HEK293 (cell line): ENCODE results near the gene MEOX2.

Source experiments
- CTCF ChIA-PET: fragments of 350-600 bp; formaldehyde crosslinking; extraction: SDS; loops from one replicate; lab custom pipeline; 2021; ENCODE audit warnings: antibody characterized with exemption; lab: Yijun Ruan, JAX
- POLR2A ChIA-PET: fragments of 300-600 bp; formaldehyde crosslinking; extraction: SDS; loops from one replicate; lab custom pipeline; 2020; ENCODE audit warnings: antibody characterized with exemption, inconsistent platforms; lab: Yijun Ruan, JAX
- H3K27ac ChIP-seq: fragments of 200-500 bp; sonication (Bioruptor generic); 2 replicates; pipeline ENCODE4 v1.5.1; 2014; ENCODE audit warnings: low read depth, low read length, control low read depth, inconsistent platforms; ENCODE audit errors: extremely low read depth
- H3K36me3 ChIP-seq, 2 experiments: fragments of 200-500 bp in 1 of 2; sonication (Bioruptor generic) in 1 of 2; 1 replicate in 1 of 2; 2 replicates in 1 of 2; pipeline ENCODE4 v1.5.1; 2014 to 2017; ENCODE audit warnings: inconsistent platforms in 2 of 2, low read length in 2 of 2; ENCODE audit not compliant: control insufficient read depth in 2 of 2, insufficient read depth in 1 of 2
- H3K4me1 ChIP-seq: fragments of 200-500 bp; sonication (Bioruptor generic); 2 replicates; pipeline ENCODE4 v1.5.1; 2014; ENCODE audit warnings: mild to moderate bottlenecking, low read length, inconsistent platforms; ENCODE audit not compliant: control insufficient read depth, insufficient read depth
- H3K4me3 ChIP-seq: 2 replicates; pipeline ENCODE4 v1.5.1; 2011; ENCODE audit warnings: low read depth, mild to moderate bottlenecking, control low read depth, low read length, moderate library complexity
- H3K9me3 ChIP-seq: fragments of 200-500 bp; sonication (Bioruptor generic); 2 replicates; pipeline ENCODE4 v1.5.1; 2014; ENCODE audit warnings: low read depth, low read length, inconsistent platforms; ENCODE audit not compliant: control insufficient read depth, insufficient read depth
- GLI2 ChIP-seq: fragments of 450-650 bp; formaldehyde crosslinking; IDR thresholded peaks from 2 replicates; pipeline ENCODE4; 2017; ENCODE audit warnings: missing biosample characterization, missing genetic modification characterization, low read depth, borderline replicate concordance
- HOXD13 ChIP-seq: sonication (generic); formaldehyde crosslinking; IDR thresholded peaks from 2 replicates; pipeline ENCODE4 v1.8.0; 2022; ENCODE audit warnings: missing genetic modification reagents, borderline replicate concordance
- KLF10 ChIP-seq: fragments of 450-650 bp; IDR thresholded peaks from 2 replicates; pipeline ENCODE4 v1.5.1; 2018; ENCODE audit warnings: missing biosample characterization, mild to moderate bottlenecking, missing genetic modification characterization
- WT1 ChIP-seq: fragments of 450-650 bp; formaldehyde crosslinking; IDR thresholded peaks from 2 replicates; pipeline ENCODE4 v1.5.1; 2016; ENCODE audit warnings: missing biosample characterization, missing genetic modification characterization
- ZBTB21 ChIP-seq: fragments of 450-650 bp; formaldehyde crosslinking; IDR thresholded peaks from 2 replicates; pipeline ENCODE4 v1.5.1; 2017; ENCODE audit warnings: missing biosample characterization, missing genetic modification characterization
- ZFP41 ChIP-seq: fragments of 450-650 bp; formaldehyde crosslinking; IDR thresholded peaks from 2 replicates; pipeline ENCODE4 v1.5.1; 2016; ENCODE audit warnings: missing biosample characterization, missing genetic modification characterization, borderline replicate concordance
- ZFP69B ChIP-seq: fragments of 450-650 bp; formaldehyde crosslinking; IDR thresholded peaks from 2 replicates; pipeline ENCODE4 v1.5.1; 2016; ENCODE audit warnings: missing biosample characterization, missing genetic modification characterization
- ZNF169 ChIP-seq: fragments of 450-650 bp; formaldehyde crosslinking; IDR thresholded peaks from 2 replicates; pipeline ENCODE4 v1.5.1; 2016; ENCODE audit warnings: missing biosample characterization, missing genetic modification characterization
- ZNF24 ChIP-seq: fragments of 450-650 bp; formaldehyde crosslinking; IDR thresholded peaks from 2 replicates; pipeline ENCODE4 v1.5.1; 2016; ENCODE audit warnings: missing biosample characterization, missing genetic modification characterization
- ZNF354C ChIP-seq: fragments of 450-650 bp; formaldehyde crosslinking; IDR thresholded peaks from 2 replicates; pipeline ENCODE4 v1.5.1; 2016; ENCODE audit warnings: missing biosample characterization, missing genetic modification characterization, low read depth, borderline replicate concordance
- ZNF366 ChIP-seq: fragments of 450-650 bp; formaldehyde crosslinking; conservative IDR thresholded peaks from 2 replicates; pipeline ENCODE4 v1.5.1; 2016; ENCODE audit warnings: missing biosample characterization, missing genetic modification characterization
- ZNF391 ChIP-seq: fragments of 450-650 bp; formaldehyde crosslinking; IDR thresholded peaks from 2 replicates; pipeline ENCODE4 v1.5.1; 2016; ENCODE audit warnings: low read depth, missing biosample characterization, missing genetic modification characterization, borderline replicate concordance
- ZNF404 ChIP-seq: fragments of 450-650 bp; formaldehyde crosslinking; IDR thresholded peaks from 2 replicates; pipeline ENCODE4 v1.5.1; 2017; ENCODE audit warnings: missing biosample characterization, missing genetic modification characterization
- ZNF624 ChIP-seq: fragments of 450-650 bp; formaldehyde crosslinking; IDR thresholded peaks from 2 replicates; pipeline ENCODE4 v1.5.1; 2017; ENCODE audit warnings: missing biosample characterization, missing genetic modification characterization
- ZNF626 ChIP-seq: fragments of 450-650 bp; sonication (Bioruptor Pico); formaldehyde crosslinking; IDR thresholded peaks from 2 replicates; pipeline ENCODE4 v1.5.1; 2018; ENCODE audit warnings: missing biosample characterization, missing genetic modification characterization, inconsistent platforms
- ZNF658 ChIP-seq: fragments of 450-650 bp; formaldehyde crosslinking; IDR thresholded peaks from 2 replicates; pipeline ENCODE4; 2016; ENCODE audit warnings: missing biosample characterization, missing genetic modification characterization
- ZNF660 ChIP-seq: fragments of 450-650 bp; IDR thresholded peaks from 2 replicates; pipeline ENCODE4 v1.5.1; 2018; ENCODE audit warnings: missing biosample characterization, mild to moderate bottlenecking, missing genetic modification characterization
- TF ChIP-seq, protein P1 (sequence below): fragments of 450-650 bp; formaldehyde crosslinking; IDR thresholded peaks from 2 replicates; pipeline ENCODE4 v1.5.1; 2016; ENCODE audit warnings: missing biosample characterization, missing genetic modification characterization
- TF ChIP-seq, protein P2 (sequence below): fragments of 450-650 bp; formaldehyde crosslinking; IDR thresholded peaks from 2 replicates; pipeline ENCODE4 v1.5.1; 2016; ENCODE audit warnings: missing biosample characterization, missing genetic modification characterization, borderline replicate concordance
- TF ChIP-seq, protein P3 (sequence below): fragments of 450-650 bp; formaldehyde crosslinking; conservative IDR thresholded peaks from 2 replicates; pipeline ENCODE4 v1.5.1; 2016; ENCODE audit warnings: low read depth, missing biosample characterization, missing genetic modification characterization

MEOX2 gene

DNA sequence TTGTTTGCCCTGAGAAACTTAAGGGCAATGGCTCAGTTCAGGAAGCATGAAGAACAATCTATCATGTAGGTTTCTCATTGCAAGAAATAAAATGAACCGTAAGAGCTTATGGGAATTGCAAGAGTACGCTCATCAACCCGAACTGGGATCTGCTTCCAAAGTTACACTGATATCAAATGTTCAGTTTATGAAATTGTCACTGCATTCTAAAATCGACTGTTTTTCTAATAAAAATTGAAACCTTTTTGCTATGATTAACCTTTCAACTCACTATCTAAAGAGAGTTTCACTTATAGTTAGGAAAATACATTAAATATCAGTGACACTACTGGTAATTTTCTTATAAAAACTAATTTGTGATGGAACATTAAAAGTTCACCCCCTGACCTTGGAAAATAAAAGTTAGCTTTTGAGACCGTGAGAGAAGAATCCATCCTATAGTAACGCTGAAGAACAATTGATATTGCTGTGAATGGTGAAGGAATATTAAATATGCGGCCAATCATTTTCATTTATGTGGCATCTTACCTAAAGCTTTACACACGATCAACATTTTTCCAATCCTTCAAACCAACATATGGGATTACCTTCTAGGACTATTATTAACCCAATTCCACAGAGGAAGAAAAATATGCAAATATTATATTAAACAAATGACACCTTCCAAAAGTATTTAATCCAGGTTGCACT, 2.2 kb downstream of the MEOX2 start:
- Histone ChIP-seq H3K9me3 (no peaks in the 10 kb centered on the region), H3K4me3 (no peak overlapping the region), H3K27ac (no peak overlapping the region)
- TF ChIP-seq ZNF354C (tag by site-specific recombination) (no peak), ZNF660 (tag by site-specific recombination) (no peak), ZNF404 (tag by site-specific recombination) (no peak), GLI2 (no peak), ZFP41 (tag by site-specific recombination) (no peak), ZNF366 (tag by site-specific recombination) (no peak), ZNF658 (tag by site-specific recombination) (no peak), ZNF24 (no peak)
- TF ChIP-seq, protein P1, sequence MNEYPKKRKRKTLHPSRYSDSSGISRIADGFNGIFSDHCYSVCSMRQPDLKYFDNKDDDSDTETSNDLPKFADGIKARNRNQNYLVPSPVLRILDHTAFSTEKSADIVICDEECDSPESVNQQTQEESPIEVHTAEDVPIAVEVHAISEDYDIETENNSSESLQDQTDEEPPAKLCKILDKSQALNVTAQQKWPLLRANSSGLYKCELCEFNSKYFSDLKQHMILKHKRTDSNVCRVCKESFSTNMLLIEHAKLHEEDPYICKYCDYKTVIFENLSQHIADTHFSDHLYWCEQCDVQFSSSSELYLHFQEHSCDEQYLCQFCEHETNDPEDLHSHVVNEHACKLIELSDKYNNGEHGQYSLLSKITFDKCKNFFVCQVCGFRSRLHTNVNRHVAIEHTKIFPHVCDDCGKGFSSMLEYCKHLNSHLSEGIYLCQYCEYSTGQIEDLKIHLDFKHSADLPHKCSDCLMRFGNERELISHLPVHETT (tag by site-specific recombination), result no peak
- TF ChIP-seq, protein P2, sequence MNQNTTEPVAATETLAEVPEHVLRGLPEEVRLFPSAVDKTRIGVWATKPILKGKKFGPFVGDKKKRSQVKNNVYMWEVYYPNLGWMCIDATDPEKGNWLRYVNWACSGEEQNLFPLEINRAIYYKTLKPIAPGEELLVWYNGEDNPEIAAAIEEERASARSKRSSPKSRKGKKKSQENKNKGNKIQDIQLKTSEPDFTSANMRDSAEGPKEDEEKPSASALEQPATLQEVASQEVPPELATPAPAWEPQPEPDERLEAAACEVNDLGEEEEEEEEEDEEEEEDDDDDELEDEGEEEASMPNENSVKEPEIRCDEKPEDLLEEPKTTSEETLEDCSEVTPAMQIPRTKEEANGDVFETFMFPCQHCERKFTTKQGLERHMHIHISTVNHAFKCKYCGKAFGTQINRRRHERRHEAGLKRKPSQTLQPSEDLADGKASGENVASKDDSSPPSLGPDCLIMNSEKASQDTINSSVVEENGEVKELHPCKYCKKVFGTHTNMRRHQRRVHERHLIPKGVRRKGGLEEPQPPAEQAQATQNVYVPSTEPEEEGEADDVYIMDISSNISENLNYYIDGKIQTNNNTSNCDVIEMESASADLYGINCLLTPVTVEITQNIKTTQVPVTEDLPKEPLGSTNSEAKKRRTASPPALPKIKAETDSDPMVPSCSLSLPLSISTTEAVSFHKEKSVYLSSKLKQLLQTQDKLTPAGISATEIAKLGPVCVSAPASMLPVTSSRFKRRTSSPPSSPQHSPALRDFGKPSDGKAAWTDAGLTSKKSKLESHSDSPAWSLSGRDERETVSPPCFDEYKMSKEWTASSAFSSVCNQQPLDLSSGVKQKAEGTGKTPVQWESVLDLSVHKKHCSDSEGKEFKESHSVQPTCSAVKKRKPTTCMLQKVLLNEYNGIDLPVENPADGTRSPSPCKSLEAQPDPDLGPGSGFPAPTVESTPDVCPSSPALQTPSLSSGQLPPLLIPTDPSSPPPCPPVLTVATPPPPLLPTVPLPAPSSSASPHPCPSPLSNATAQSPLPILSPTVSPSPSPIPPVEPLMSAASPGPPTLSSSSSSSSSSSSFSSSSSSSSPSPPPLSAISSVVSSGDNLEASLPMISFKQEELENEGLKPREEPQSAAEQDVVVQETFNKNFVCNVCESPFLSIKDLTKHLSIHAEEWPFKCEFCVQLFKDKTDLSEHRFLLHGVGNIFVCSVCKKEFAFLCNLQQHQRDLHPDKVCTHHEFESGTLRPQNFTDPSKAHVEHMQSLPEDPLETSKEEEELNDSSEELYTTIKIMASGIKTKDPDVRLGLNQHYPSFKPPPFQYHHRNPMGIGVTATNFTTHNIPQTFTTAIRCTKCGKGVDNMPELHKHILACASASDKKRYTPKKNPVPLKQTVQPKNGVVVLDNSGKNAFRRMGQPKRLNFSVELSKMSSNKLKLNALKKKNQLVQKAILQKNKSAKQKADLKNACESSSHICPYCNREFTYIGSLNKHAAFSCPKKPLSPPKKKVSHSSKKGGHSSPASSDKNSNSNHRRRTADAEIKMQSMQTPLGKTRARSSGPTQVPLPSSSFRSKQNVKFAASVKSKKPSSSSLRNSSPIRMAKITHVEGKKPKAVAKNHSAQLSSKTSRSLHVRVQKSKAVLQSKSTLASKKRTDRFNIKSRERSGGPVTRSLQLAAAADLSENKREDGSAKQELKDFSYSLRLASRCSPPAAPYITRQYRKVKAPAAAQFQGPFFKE (tag by site-specific recombination), result no peak
- TF ChIP-seq, all 188 proteins: peak for 0
- CTCF ChIA-PET, result interaction anchor here (0.5 to 0.9 kb wide), 2 partner anchors 37 to 847 kb away, joined by 3 read pairs; no protein-coding TSS in a partner anchor
- POLR2A ChIA-PET, result no interaction called here
- H3K36me3 ChIP-seq, result no peaks in the 10 kb centered on the region
- no peaks in the 10 kb centered on the region for H3K4me1 ChIP-seq

DNA sequence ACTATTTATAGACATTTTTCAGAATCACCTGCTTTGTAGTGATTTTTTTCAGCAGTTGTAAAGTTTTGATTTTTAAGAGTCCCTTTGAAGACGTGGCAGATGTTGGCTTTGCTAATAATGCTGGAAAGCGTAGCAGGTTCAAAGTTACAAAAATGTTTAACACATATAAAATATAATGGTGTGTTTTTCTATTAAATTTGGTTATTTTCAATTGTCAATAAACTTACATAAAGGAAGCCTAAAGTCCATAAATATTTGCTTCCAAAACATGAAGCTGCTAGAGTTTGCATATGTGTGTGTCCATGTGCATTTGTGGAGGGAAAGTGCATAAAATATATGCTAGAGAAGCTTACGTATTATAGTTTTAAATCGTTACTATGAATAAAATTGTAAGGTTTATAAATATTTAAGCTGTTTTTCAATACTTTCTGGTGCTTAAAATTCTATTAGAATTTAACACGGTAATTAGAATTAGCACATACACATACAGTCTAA, 3.7 kb downstream of the MEOX2 start:
- ChIA-PET CTCF (no interaction called here), POLR2A (no interaction called here)
- Histone ChIP-seq H3K4me3 (no peak overlapping the region), H3K4me1 (no peaks in the 10 kb centered on the region), H3K36me3 (no peaks in the 10 kb centered on the region), H3K9me3 (no peaks in the 10 kb centered on the region), H3K27ac (no peak overlapping the region)
- TF ChIP-seq ZNF391 (no peak), ZNF626 (no peak), ZBTB21 (tag by site-specific recombination) (no peak), ZNF624 (tag by site-specific recombination) (no peak), GLI2 (no peak)

DNA sequence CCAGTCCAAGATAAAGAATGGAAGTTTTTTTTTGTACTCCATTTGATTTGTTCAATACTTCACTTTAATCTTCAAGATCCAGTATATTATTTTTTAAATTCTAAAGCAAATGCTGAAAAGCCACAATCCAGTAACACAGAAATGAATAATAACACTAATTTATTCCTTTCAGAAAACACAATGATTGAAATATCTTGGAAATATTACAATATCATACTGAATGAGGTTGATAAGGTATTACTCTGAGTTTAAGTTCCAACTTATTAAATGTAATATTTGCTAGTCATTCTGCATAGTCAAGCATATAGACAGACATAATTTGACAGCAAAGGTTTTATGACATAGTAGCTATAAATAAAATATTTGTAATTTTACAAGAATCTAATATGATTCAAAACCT, 4.4 kb downstream of the MEOX2 start:
- POLR2A ChIA-PET, result no interaction called here
- no peaks in the 10 kb centered on the region for H3K4me1 ChIP-seq
- CTCF ChIA-PET, result interaction anchor here (0.9 kb wide), 1 partner anchor 135 kb away, joined by 3 read pairs; no protein-coding TSS in a partner anchor
- TF ChIP-seq ZNF169 (tag by site-specific recombination) (no peak), WT1 (tag by site-specific recombination) (no peak), KLF10 (no peak), ZFP69B (no peak), ZNF366 (tag by site-specific recombination) (no peak), HOXD13 (CRISPR knock-in tag) (no peak)
- TF ChIP-seq, protein P3, sequence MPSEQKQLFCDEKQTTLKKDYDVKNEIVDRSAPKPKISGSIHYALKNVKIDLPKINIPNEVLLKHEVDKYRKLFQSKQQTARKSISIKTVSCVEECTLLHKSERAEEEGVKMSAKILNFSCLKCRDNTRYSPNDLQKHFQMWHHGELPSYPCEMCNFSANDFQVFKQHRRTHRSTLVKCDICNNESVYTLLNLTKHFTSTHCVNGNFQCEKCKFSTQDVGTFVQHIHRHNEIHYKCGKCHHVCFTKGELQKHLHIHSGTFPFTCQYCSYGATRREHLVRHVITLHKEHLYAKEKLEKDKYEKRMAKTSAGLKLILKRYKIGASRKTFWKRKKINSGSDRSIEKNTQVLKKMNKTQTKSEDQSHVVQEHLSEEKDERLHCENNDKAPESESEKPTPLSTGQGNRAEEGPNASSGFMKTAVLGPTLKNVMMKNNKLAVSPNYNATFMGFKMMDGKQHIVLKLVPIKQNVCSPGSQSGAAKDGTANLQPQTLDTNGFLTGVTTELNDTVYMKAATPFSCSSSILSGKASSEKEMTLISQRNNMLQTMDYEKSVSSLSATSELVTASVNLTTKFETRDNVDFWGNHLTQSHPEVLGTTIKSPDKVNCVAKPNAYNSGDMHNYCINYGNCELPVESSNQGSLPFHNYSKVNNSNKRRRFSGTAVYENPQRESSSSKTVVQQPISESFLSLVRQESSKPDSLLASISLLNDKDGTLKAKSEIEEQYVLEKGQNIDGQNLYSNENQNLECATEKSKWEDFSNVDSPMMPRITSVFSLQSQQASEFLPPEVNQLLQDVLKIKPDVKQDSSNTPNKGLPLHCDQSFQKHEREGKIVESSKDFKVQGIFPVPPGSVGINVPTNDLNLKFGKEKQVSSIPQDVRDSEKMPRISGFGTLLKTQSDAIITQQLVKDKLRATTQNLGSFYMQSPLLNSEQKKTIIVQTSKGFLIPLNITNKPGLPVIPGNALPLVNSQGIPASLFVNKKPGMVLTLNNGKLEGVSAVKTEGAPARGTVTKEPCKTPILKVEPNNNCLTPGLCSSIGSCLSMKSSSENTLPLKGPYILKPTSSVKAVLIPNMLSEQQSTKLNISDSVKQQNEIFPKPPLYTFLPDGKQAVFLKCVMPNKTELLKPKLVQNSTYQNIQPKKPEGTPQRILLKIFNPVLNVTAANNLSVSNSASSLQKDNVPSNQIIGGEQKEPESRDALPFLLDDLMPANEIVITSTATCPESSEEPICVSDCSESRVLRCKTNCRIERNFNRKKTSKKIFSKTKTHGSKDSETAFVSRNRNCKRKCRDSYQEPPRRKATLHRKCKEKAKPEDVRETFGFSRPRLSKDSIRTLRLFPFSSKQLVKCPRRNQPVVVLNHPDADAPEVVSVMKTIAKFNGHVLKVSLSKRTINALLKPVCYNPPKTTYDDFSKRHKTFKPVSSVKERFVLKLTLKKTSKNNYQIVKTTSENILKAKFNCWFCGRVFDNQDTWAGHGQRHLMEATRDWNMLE, result no peak

More for the DNA sequence above, 4.4 kb downstream of the MEOX2 start:
- no peaks in the 10 kb centered on the region for H3K36me3 ChIP-seq
- H3K4me3 ChIP-seq, result no peak overlapping the region
- no peaks in the 10 kb centered on the region for H3K9me3 ChIP-seq
- H3K27ac ChIP-seq, result no peak overlapping the region
